GM19468 (cell line): ENCODE measurements around the gene TMEM30A.
A peak's percentile ranks its signal among the peaks of the same experiment; 100 is the strongest.

Experiments
- ATAC-seq: cut with Tn5 transposase; IDR thresholded peaks from one replicate; pipeline ENCODE4 v1.9.1; 2021; ENCODE audit warnings: mild to moderate bottlenecking, moderate library complexity, moderate number of reproducible peaks; ENCODE audit not compliant: unreplicated experiment; ENCODE audit errors: extremely low read depth

TMEM30A gene

DNA sequence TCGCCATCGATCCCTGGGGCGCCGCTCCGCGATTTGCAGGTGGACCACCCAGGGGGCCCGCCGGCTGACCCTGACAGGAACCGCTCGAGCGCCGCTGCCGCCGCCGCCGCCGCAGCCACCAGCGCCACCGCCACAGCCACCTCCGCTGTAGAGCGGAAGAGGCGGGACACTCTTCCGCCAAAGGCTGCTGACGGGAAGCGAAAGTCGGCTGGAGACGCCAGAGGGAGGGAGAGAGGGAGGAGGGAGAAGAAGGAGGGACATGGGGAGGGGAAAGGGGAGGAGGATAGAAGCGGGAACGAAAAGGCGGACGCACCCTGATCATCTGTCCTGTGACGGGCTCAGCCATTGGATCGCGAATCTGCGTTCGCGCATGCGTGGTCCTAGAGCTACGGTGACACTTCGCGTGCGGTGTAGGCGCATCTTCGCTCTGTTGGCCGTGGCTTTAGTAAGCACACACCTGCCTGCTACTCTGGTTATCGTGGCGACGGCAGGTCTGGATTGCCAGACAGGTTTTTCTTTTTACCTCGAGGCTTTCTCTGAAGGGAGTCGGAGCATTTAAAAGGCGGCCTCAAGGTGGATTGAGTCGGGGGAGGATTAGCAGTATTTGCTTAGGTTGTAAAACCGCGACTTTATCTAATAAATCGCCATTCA, at the start of gene TMEM30A:
TSS of gene TMEM30A (minus strand) at position 161 of the 651 bp plus-strand sequence. CDS start at position 7, 154 bp downstream.
- peak; percentile 92 for ATAC-seq

- no peak for ATAC-seq
Observed at GRCh38 chr6:75333676-75334200, 49.1 kb upstream of the TMEM30A start.

DNA sequence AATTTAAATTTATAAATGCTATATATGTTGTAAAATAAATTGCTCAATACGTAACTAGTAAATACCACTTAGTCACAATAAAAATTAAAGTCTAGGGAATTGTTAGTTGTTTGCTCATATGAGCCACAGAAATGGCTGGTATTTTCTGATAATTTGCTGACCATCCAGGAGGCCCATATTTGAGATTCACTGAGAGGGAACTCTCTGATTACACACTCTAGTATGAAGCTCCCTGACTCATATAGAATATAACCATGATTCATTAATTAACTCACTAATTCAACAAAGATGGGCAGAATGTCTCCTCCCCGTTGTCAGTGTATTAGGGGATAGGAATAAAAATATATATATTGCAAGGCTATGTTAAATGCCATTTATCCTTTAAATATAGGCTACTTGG, 46.6 kb upstream of the TMEM30A start:
- ATAC-seq: no peak

DNA sequence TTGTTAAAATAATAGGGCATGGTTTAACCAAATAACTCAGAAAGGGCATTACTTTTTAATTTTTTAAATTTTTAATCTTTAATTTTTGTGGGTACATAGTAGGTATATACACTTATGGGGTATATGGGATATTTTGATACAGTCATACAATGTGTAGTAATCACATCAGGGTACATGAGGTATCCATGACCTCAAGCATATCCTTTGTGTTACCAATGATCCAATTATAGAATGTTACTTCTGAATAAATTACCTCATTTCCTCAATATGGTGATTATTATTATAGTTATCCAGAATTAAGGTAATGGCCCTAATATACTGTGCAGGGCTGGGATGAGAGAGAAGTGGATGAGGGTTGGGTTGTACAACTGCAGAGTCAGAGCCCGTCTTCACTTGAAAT, 45.1 kb upstream of the TMEM30A start:
- ATAC-seq: no peak

GRCh38 chr6:75327807-75328206, 43.2 kb upstream of the TMEM30A start:
- ATAC-seq: no peak

DNA sequence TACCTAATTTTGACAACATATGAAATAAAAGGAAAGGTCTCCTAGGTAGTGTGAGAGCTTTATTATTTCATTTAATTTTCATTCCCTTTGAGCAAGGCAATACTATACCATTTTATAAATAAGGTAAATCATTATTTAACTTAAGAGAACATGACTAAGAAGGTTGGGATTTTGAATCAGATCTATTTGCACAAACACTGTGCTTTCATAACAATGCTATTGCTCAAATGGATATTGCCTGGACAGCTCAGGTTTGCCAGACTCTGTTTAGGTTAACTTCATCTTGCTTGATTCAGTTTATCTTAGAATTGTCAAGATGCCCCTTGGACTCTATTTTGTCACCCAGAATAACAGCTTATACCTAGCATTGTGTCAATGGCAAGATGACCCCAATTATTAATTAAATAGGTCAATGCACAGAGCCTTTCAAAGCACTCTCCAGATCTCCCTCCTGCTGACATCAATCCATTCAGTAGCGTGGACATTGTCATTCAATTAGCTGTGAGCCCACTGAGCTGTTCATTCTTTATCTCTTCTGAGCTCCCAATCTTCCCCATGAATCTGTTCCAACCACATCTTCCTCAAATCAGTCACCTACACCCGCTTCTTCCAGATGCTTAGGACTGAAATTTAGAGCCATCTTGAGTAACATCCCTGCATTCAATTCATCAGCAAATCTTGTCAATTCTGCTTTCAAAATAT, 42.1 kb upstream of the TMEM30A start:
- ATAC-seq: no peak

GRCh38 chr6:75318900-75319299, 34.3 kb upstream of the TMEM30A start:
- no peak for ATAC-seq

GRCh38 chr6:75317503-75318206, 33.1 kb upstream of the TMEM30A start:
- ATAC-seq: no peak

DNA sequence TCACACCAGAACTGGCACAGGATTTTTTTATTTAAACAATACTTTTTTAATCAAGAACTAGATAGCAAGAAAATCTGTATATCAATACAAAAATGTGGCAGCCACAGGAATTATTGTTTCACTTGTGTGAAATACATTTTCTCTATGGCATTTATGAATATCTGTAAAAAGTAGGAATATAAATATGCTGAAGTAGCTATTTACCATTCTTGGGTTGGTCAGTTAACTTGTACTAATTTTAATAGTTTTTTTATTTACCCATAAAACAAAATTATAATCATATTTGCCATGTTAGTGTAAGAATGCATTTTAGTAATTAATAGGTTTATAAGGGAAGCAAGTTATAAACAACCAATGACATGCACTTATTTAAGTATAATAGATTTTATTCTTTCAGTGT, 31.4 kb upstream of the TMEM30A start:
- no peak for ATAC-seq

DNA sequence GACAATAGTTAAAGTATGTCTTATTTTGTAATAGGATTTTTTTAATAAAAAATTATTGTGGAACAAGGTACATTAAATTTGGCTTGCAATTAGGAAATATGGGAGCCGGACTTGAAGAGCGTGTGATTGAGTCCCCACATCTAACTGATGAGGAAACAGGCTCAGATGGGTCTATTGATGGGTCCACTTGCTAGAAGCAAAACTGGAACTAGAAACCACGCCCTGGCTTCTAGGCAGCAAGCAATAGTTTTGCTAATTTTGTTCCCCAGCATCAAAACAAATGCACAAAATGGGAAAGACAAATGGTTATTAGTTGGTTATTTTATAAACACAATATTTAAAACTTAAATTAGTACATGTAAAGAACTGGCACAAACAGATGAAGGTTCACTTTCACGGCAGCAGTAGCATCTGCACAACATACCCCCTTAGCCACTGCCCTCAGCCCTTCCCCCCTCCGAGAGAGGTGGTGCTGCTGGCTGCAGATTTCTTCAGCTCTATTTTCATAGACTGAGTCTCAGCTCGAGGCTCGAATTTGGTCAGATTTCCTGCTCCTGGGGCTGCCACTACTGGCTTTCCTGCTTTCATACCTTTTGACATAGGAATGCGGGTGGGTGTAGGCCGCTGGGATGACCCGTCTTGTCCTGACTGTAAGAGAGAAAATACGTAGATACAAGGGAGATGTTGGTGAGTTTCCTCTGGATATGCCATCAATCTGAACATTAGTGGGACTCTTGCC, 23.8 kb upstream of the TMEM30A start:
- ATAC-seq: no peak

DNA sequence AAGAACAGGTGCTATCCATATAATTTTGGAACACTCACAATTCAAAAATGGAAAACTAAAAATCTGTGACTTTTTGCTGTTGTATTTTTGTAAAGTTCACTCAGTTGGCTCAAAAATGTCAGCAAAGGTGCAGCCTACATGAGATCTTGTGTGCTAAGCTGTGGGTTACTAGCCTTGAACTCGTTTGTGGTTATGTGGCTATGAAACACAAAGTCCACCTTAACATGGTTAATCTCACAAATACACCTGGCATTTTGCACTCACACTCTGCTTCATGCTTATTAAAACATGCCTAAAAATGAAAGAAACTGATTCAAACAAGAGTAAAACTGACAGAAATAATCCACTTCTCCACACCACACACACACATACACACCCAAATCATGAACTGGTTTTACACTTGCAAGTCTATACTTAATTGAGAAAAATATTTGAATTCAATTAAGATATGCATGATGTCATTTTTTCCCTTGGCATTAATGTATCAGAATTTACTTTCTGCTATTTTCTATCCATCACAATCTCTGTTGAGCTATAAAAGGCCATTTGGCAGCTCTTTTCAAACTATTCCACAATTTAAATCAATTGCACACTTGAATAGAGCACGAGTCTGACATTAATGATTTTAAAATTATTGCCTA, 22.9 kb upstream of the TMEM30A start:
- no peak for ATAC-seq

- no peak for ATAC-seq
Observed at GRCh38 chr6:75306064-75306463, 21.5 kb upstream of the TMEM30A start.

GRCh38 chr6:75305573-75305972, 21.0 kb upstream of the TMEM30A start:
- no peak for ATAC-seq

DNA sequence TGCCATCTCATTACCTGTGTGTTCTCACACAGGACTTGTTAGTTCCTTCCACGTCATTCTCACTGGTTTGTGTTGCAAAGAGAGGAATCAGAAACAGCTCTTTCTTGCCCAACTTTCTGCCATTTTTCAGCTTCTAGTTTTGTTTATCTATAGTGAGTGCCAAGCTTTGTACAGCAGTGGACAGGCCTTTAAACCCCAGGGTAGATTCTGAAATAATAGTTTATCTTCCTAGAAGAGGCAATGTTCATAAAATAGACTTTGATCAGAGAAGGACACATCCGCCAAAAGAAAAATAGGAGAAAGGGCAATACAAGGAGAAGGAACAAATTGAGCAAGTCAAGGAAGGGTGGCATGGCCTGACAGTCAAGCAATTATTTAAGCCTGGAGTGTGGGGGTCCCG, 17.7 kb upstream of the TMEM30A start:
- no peak for ATAC-seq

- ATAC-seq: no peak
Observed at GRCh38 chr6:75301537-75301936, 16.9 kb upstream of the TMEM30A start.

GRCh38 chr6:75301088-75301487, 16.5 kb upstream of the TMEM30A start:
- ATAC-seq: no peak

DNA sequence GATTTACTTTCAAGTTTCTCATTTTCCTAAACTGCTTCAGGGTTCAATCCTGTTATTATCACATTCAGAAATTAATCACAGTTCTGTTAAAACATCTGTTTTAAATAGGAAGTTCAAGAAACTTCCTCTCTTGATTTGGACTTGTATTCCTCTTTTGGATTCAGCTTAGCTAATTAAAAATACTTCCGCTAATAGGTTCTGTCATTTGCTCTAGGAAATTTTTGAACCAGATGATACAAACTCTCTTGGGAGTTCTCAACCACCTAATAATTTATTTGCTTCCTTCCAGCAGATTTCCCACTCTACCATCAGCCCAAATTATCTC, 15.9 kb upstream of the TMEM30A start:
- ATAC-seq: no peak

DNA sequence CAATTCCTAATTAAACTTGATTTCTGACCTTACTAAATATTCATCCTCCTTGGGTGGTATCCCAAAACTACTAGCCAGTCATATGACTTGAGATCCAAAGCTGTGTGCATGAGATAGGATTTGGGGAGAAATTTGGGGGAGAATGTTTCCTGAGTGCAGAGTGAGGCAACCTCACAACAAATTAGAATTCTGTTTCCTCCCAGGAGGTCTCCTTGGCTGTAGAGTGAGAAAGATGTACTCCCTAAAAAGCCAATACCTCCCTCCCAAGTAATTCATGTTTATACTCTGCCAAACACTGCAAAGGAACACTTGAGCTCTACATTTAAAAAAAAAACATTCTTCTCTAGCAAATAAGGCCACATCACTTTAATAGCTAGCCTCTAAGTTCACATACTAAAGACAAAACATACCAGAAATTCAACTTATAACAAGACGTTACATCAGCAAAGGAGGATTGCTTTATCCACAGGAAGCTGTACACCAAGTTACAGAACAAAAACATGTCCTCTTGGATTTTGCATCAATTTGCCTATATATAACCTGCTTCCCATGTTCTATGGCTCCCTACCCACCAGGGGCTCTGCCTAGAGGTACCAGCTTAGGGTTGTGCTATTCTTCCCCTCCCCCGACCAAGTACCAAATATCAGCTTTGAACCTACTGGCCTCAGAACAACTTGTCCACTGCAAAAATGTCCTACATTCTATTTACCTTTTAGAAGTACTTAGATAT, 15.4 kb upstream of the TMEM30A start:
- no peak for ATAC-seq
